Measurements from ENCODE around the gene LEMD3.

LEMD3 gene

GRCh38 chr12:65170209-65170881 lies 962 bp downstream of the LEMD3 start:
- DNase-seq = peak; percentile 51

- DNase-seq = no peak
These were observed 1.7 kb downstream of the LEMD3 start for GRCh38 chr12:65171073-65171472.

- no peak for DNase-seq
These were observed 2.5 kb downstream of the LEMD3 start for GRCh38 chr12:65171870-65172269.

- DNase-seq = no peak
These were observed 6.0 kb downstream of the LEMD3 start for GRCh38 chr12:65175385-65175784.

- DNase-seq = no peak
These were observed 12.8 kb downstream of the LEMD3 start for GRCh38 chr12:65182012-65182739.

GRCh38 chr12:65184176-65184857 lies 14.9 kb downstream of the LEMD3 start:
- no peak for DNase-seq

- DNase-seq = no peak
These were observed 15.5 kb downstream of the LEMD3 start for GRCh38 chr12:65184858-65185229.

- no peak for DNase-seq
These were observed 18.3 kb downstream of the LEMD3 start for GRCh38 chr12:65187665-65188064.

GRCh38 chr12:65188179-65188701 lies 18.9 kb downstream of the LEMD3 start:
- no peak for DNase-seq

- no peak for DNase-seq
These were observed 19.8 kb downstream of the LEMD3 start for GRCh38 chr12:65189028-65189718.

- DNase-seq = no peak
These were observed 23.7 kb downstream of the LEMD3 start for GRCh38 chr12:65192963-65193516.

GRCh38 chr12:65194949-65195348 lies 25.6 kb downstream of the LEMD3 start:
- no peak for DNase-seq

- no peak for DNase-seq
These were observed 26.1 kb downstream of the LEMD3 start for GRCh38 chr12:65195387-65196055.

- no peak for DNase-seq
These were observed 27.6 kb downstream of the LEMD3 start for GRCh38 chr12:65196762-65197567.

GRCh38 chr12:65199604-65200003 lies 30.2 kb downstream of the LEMD3 start:
- DNase-seq = no peak

GRCh38 chr12:65200007-65200665 lies 30.8 kb downstream of the LEMD3 start:
- DNase-seq = no peak

GRCh38 chr12:65203376-65203775 lies 34.0 kb downstream of the LEMD3 start:
- no peak for DNase-seq

GRCh38 chr12:65204886-65205525 lies 35.6 kb downstream of the LEMD3 start:
- DNase-seq = no peak

- no peak for DNase-seq
These were observed 36.5 kb downstream of the LEMD3 start for GRCh38 chr12:65205886-65206285.

- no peak for DNase-seq
These were observed 38.7 kb downstream of the LEMD3 start for GRCh38 chr12:65208125-65208524.

Data from activated T-cell treated with anti-CD3 and anti-CD28 coated beads for 4 hours (primary cell).